Lower lobe of right lung (tissue), 2 donors: ENCODE results near the gene TMEM126A. TPM values are rescaled to one million over a fixed set of nuclear protein-coding genes. Genes with fewer than 3 reads are reported as not detected.

Experiments used
- ATAC-seq, 2 donors: fragments of 200-7000 bp; cut with Tn5 transposase; one replicate each; pipeline ENCODE4 v1.9.1; 2020 to 2022; ENCODE audit warnings: mild to moderate bottlenecking in 2 of 2, moderate library complexity in 2 of 2
- DNase-seq: peaks from one replicate; pipeline ENCODE4 v3.0.0-alpha.2; 2020
- H3K27ac ChIP-seq: fragments of 200-600 bp; one replicate; pipeline ENCODE4 v1.8.0; 2022
- H3K27me3 ChIP-seq: fragments of 200-600 bp; one replicate; pipeline ENCODE4 v1.8.0; 2022; ENCODE audit warnings: low read depth
- H3K36me3 ChIP-seq: fragments of 200-600 bp; one replicate; pipeline ENCODE4 v1.8.0; 2022; ENCODE audit warnings: mild to moderate bottlenecking
- H3K4me1 ChIP-seq: fragments of 200-600 bp; one replicate; pipeline ENCODE4 v1.8.0; 2022
- H3K4me3 ChIP-seq: fragments of 200-600 bp; one replicate; pipeline ENCODE4 v1.8.0; 2022; ENCODE audit warnings: mild to moderate bottlenecking
- H3K9me3 ChIP-seq: fragments of 200-600 bp; one replicate; pipeline ENCODE4 v1.8.0; 2022
- CTCF ChIP-seq: fragments of 200-600 bp; IDR thresholded peaks from one replicate; pipeline ENCODE4 v1.8.0; 2022; ENCODE audit warnings: antibody characterized with exemption, mild to moderate bottlenecking
- intact Hi-C: fragments of 100-400 bp; cut with DNase I; formaldehyde crosslinking; loops from one replicate; pipeline ENCODE4 v1.11.0; 2022
- total RNA-seq: library from RNA; stranded (reverse); fragmentation: NEBNext Ultra II Directional; extraction: Animal tissue kit (Norgen Biotek cat#: 25700); gene quantifications from one replicate; pipeline ENCODE4 v1.2.1, GENCODE V29; 2021
- donor health status: DM: no; HTN: yes; CAD: no; lungs with severe emphysema.

TMEM126A gene
- total RNA-seq, 1 donor from 2014 or later: 26.9 TPM

- peak; percentile 58 for DNase-seq
- Histone ChIP-seq H3K36me3 (no peaks in the 10 kb centered on the region), H3K27me3 (no peaks in the 10 kb centered on the region), H3K4me1 (no peaks in the 10 kb centered on the region), H3K9me3 (no peaks in the 10 kb centered on the region), H3K4me3 (no peak overlapping the region), H3K27ac (no peak overlapping the region)
- TF ChIP-seq CTCF: no peak
- peak in 1 of 2 donors; percentile 74 for ATAC-seq
- intact Hi-C loops: no loop called here
Measured at GRCh38 chr11:85619499-85619898, 28.3 kb upstream of the TMEM126A start.

- no peak overlapping the region for H3K4me3 ChIP-seq
- H3K27ac ChIP-seq: peak overlapping the region; percentile 13
- intact Hi-C loops: no loop called here
- no peak for DNase-seq
- TF ChIP-seq CTCF: no peak
- peak in 1 of 2 donors; percentile 86 for ATAC-seq
- peaks cover under 1% of the 10 kb centered on the region for H3K4me1 ChIP-seq
- H3K27me3 ChIP-seq: no peaks in the 10 kb centered on the region
- no peaks in the 10 kb centered on the region for H3K9me3 ChIP-seq
- no peaks in the 10 kb centered on the region for H3K36me3 ChIP-seq
Measured at GRCh38 chr11:85620256-85620655, 27.5 kb upstream of the TMEM126A start.

GRCh38 chr11:85626496-85626895 lies 21.3 kb upstream of the TMEM126A start:
- Histone ChIP-seq H3K27ac (peak overlapping the region; percentile 89), H3K9me3 (no peaks in the 10 kb centered on the region), H3K27me3 (no peaks in the 10 kb centered on the region), H3K4me1 (peaks cover 34% of the 10 kb centered on the region), H3K4me3 (peak overlapping the region; percentile 78), H3K36me3 (peaks cover 9% of the 10 kb centered on the region)
- intact Hi-C loops: no loop called here
- no peak for TF ChIP-seq CTCF
- DNase-seq (no peak), ATAC-seq (no peak)

GRCh38 chr11:85627332-85627997 lies 20.3 kb upstream of the TMEM126A start, which contains the start of gene DLG2:
Gene DLG2 (minus strand): TSS chr11:85627344.
- Histone ChIP-seq H3K27ac (peak within 1 kb of the TSS; percentile 89), H3K36me3 (peaks cover 17% of the 10 kb centered on the region), H3K4me3 (peak within 1 kb of the TSS; percentile 78), H3K9me3 (no peaks in the 10 kb centered on the region), H3K27me3 (no peaks in the 10 kb centered on the region), H3K4me1 (peaks cover 34% of the 10 kb centered on the region)
- ATAC-seq (peak; percentile 35 to 51), DNase-seq (no peak)
- no peak for TF ChIP-seq CTCF
- intact Hi-C loops: no loop called here

GRCh38 chr11:85627998-85628770 lies 19.6 kb upstream of the TMEM126A start, which contains the start of gene TMEM126B:
Gene TMEM126B (plus strand): TSS chr11:85628593. CDS start chr11:85628608, 15 bp downstream.
- H3K9me3 ChIP-seq: no peaks in the 10 kb centered on the region
- no peak for TF ChIP-seq CTCF
- peak; percentile 99 to 100 for ATAC-seq
- DNase-seq: peak; percentile 99
- H3K4me1 ChIP-seq: peaks cover 34% of the 10 kb centered on the region
- H3K4me3 ChIP-seq: peak within 1 kb of the TSS; percentile 78
- intact Hi-C loops: no loop called here
- H3K27ac ChIP-seq: peak within 1 kb of the TSS; percentile 89
- peaks cover 17% of the 10 kb centered on the region for H3K36me3 ChIP-seq
- no peaks in the 10 kb centered on the region for H3K27me3 ChIP-seq
